ENCODE measurements around the gene ZRANB2. TPM values are rescaled to one million over a fixed set of nuclear protein-coding genes. Genes with fewer than 3 reads are reported as not detected.

The ZRANB2 gene
- total and polyA plus RNA-seq, 2 experiments from 2014 or later, result 29.3 to 76.7 TPM

DNA sequence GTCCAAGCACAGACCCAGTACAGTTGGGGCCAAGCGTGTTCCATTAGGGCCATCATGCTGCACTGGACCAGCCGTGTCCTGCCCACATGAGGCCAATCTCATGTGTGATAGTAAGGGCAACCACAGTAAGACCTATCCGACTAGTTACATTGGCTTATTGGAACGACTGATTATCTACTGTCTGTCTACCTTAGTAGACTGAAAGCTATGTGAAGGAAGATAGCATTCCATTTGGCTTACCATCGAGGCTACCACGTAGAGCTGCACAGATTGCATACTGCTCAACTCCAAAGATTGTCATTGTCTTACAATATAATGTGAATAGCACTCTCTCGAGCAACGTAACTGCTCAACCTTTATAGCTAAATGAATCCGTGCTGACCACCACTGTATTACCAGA lies 43.8 kb downstream of the ZRANB2 start:
- Histone ChIP-seq H3K27me3 (replicated peaks; ENCODE audit: insufficient read depth) (no peaks in the 10 kb centered on the region), H3K9me2 (ENCODE audit: insufficient read depth) (no peaks in the 10 kb centered on the region), H3F3A (ENCODE audit: insufficient read depth) (peaks cover 2% of the 10 kb centered on the region; the same call in 1 of the 2 replicates), H3K4me3 (no peak overlapping the region), H3K36me3 (ENCODE audit: low read depth) (no peaks in the 10 kb centered on the region), H3K79me2 (ENCODE audit: insufficient read depth) (no peaks in the 10 kb centered on the region), H4K20me1 (ENCODE audit: insufficient read depth) (no peaks in the 10 kb centered on the region), H3K4me1 (ENCODE audit: insufficient read depth) (no peaks in the 10 kb centered on the region), H3K27ac (no peak overlapping the region), H3K9me3 (ENCODE audit: low read depth) (no peaks in the 10 kb centered on the region), H3K4me2 (ENCODE audit: unreplicated experiment) (no peak overlapping the region), H3K9ac (no peak overlapping the region), H2AFZ (no peak overlapping the region)
- WGBS, 2 experiments (ENCODE audit: low coverage in 1 of 2, low lambda C conversion rate in 2 of 2, missing lambda C conversion rate in 2 of 2), result 92 to 93% methylated on average over 9 of the region's 9 CpGs
- no peak for TF ChIP-seq EZH2 (IDR thresholded peaks at IDR 0.05; ENCODE audit: insufficient read depth, poor library complexity, severe bottlenecking)
- TF ChIP-seq EZH2phosphoT487 (IDR thresholded peaks at IDR 0.05; ENCODE audit: insufficient read depth, low read depth), result no peak
- no peak for DNase-seq
- in situ Hi-C loops (cut with MboI), result no loop called here

DNA sequence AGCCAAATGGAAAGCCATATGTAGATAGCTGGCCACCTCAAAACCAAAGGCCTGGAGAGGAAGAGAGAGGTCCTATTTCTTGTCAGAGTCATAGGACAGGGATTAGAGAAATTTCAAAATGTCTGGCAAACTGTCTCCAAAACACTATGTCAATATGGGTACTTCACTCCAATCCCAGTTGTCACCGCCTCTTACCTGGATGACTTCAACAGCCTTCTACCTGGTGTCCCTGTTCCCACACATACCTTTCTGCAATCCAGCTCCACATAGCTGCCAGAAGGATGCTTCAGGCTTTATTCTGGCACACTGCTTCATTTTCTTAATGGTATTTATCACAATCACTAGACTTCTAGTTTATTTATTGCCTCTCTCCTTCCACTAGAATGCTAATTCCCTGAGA lies 47.7 kb downstream of the ZRANB2 start:
- Histone ChIP-seq H3K9me2 (ENCODE audit: insufficient read depth) (no peaks in the 10 kb centered on the region), H3K27me3 (replicated peaks; ENCODE audit: insufficient read depth) (no peaks in the 10 kb centered on the region), H3K4me2 (ENCODE audit: unreplicated experiment) (no peak overlapping the region), H3K9ac (no peak overlapping the region), H3F3A (ENCODE audit: insufficient read depth) (0 out of 2 replicates have a peak, but pooled peaks cover 3% of the 10 kb centered on the region), H3K4me1 (ENCODE audit: insufficient read depth) (peaks cover 21% of the 10 kb centered on the region), H3K79me2 (ENCODE audit: insufficient read depth) (no peaks in the 10 kb centered on the region), H2AFZ (no peak overlapping the region), H3K36me3 (ENCODE audit: low read depth) (no peaks in the 10 kb centered on the region), H4K20me1 (ENCODE audit: insufficient read depth) (no peaks in the 10 kb centered on the region), H3K9me3 (ENCODE audit: low read depth) (no peaks in the 10 kb centered on the region), H3K4me3 (no peak overlapping the region), H3K27ac (no peak overlapping the region)
- DNase-seq, result no peak
- in situ Hi-C loops (cut with MboI), result no loop called here
- TF ChIP-seq EZH2phosphoT487 (IDR thresholded peaks at IDR 0.05; ENCODE audit: insufficient read depth, low read depth) (no peak), EZH2 (IDR thresholded peaks at IDR 0.05; ENCODE audit: insufficient read depth, poor library complexity, severe bottlenecking) (no peak)
- WGBS, 2 experiments (ENCODE audit: low coverage in 1 of 2, low lambda C conversion rate in 2 of 2, missing lambda C conversion rate in 2 of 2), result 100% methylated on average over 1 of the region's 1 CpG

DNA sequence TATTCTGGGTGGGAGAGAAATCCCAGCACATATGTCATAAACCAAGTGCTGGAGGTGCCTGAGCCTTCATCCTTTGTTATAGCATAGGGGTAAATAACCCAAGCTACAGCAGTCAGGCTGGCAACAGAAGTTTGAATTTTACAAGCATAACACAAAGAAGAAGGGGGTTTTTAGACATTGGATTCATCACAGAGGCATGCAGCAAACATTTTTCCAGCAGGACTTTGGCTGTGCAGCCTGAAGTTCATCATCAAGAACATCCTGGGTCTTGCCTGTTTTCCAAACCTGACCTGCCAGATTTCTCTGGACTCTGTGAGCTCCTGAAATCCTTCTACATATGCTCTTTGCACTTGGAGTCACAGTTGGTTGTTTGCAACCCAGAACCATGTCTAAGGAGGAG lies 49.4 kb downstream of the ZRANB2 start:
- no peaks in the 10 kb centered on the region for H3K9me2 ChIP-seq (ENCODE audit: insufficient read depth)
- H3K36me3 ChIP-seq (ENCODE audit: low read depth), result no peaks in the 10 kb centered on the region
- TF ChIP-seq EZH2 (IDR thresholded peaks at IDR 0.05; ENCODE audit: insufficient read depth, poor library complexity, severe bottlenecking) (no peak), EZH2phosphoT487 (IDR thresholded peaks at IDR 0.05; ENCODE audit: insufficient read depth, low read depth) (no peak)
- in situ Hi-C loops (cut with MboI), result no loop called here
- no peaks in the 10 kb centered on the region for H3K79me2 ChIP-seq (ENCODE audit: insufficient read depth)
- H3F3A ChIP-seq (ENCODE audit: insufficient read depth), result 0 out of 2 replicates have a peak, but pooled peaks cover 3% of the 10 kb centered on the region
- DNase-seq, result peak; percentile 60
- no peak overlapping the region for H2AFZ ChIP-seq
- no peaks in the 10 kb centered on the region for H4K20me1 ChIP-seq (ENCODE audit: insufficient read depth)
- H3K9ac ChIP-seq, result no peak overlapping the region
- no peaks in the 10 kb centered on the region for H3K27me3 ChIP-seq (replicated peaks; ENCODE audit: insufficient read depth)
- H3K4me3 ChIP-seq, result no peak overlapping the region
- H3K27ac ChIP-seq, result peak overlapping the region; percentile 19; the same call in 1 of the 2 replicates
- no peak overlapping the region for H3K4me2 ChIP-seq (ENCODE audit: unreplicated experiment)
- H3K9me3 ChIP-seq (ENCODE audit: low read depth), result no peaks in the 10 kb centered on the region
- peaks cover 21% of the 10 kb centered on the region for H3K4me1 ChIP-seq (ENCODE audit: insufficient read depth)

DNA sequence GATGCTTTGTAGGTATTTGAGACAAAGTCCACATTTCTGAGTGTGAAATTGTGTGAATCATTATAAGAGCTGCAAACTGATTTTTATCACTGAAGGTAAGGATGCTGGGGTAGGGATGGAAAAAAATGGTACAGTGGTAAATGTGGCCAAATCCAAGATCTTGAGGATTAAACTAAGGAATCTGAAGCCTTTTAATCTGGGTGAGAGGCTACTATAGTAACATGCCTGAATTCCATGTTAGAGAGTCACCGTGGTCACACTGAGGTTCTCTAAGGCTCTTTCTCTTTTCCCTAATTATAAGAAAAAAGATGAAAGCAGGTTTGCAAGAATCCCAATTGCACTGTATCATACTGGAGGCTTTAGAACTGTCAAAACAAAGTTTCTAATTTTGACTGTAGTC lies 50.8 kb downstream of the ZRANB2 start:
- in situ Hi-C loops (cut with MboI), result no loop called here
- Histone ChIP-seq H3K27me3 (replicated peaks; ENCODE audit: insufficient read depth) (no peaks in the 10 kb centered on the region), H4K20me1 (ENCODE audit: insufficient read depth) (no peaks in the 10 kb centered on the region), H3K4me3 (no peak overlapping the region), H3K9me3 (ENCODE audit: low read depth) (no peaks in the 10 kb centered on the region), H3K4me2 (ENCODE audit: unreplicated experiment) (no peak overlapping the region), H3F3A (ENCODE audit: insufficient read depth) (0 out of 2 replicates have a peak, but pooled peaks cover 3% of the 10 kb centered on the region), H3K9ac (no peak overlapping the region), H2AFZ (no peak overlapping the region), H3K9me2 (ENCODE audit: insufficient read depth) (no peaks in the 10 kb centered on the region), H3K79me2 (ENCODE audit: insufficient read depth) (no peaks in the 10 kb centered on the region), H3K4me1 (ENCODE audit: insufficient read depth) (peaks cover 21% of the 10 kb centered on the region), H3K27ac (no peak overlapping the region), H3K36me3 (ENCODE audit: low read depth) (no peaks in the 10 kb centered on the region)
- DNase-seq, result peak; percentile 63
- no peak for TF ChIP-seq EZH2phosphoT487 (IDR thresholded peaks at IDR 0.05; ENCODE audit: insufficient read depth, low read depth)
- TF ChIP-seq EZH2 (IDR thresholded peaks at IDR 0.05; ENCODE audit: insufficient read depth, poor library complexity, severe bottlenecking), result no peak
- WGBS, 2 experiments (ENCODE audit: low coverage in 1 of 2, low lambda C conversion rate in 2 of 2, missing lambda C conversion rate in 2 of 2), result 84 to 85% methylated on average over 1 of the region's 1 CpG

DNA sequence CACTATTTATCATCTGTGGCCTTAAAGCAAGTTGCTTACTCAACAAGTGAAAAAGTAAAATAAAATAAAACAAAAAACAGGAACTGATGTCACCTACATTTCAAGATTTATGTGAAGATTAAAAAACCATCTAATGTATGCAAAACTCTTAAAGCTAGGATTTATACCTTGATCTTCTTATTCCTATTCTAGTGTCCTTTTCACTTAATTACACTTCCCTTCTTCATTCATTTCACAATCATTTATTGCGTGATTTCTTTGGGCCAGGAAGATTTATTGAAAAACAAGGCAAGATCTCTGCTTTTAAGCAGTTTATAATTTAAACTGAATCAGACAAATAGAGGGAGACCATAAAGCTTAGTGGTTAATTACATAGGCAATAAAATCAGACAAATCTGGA lies 51.9 kb downstream of the ZRANB2 start:
- Histone ChIP-seq H3K27me3 (replicated peaks; ENCODE audit: insufficient read depth) (no peaks in the 10 kb centered on the region), H2AFZ (no peak overlapping the region), H3K9me2 (ENCODE audit: insufficient read depth) (no peaks in the 10 kb centered on the region), H3K4me3 (no peak overlapping the region), H3K4me1 (ENCODE audit: insufficient read depth) (peaks cover 21% of the 10 kb centered on the region), H3K4me2 (ENCODE audit: unreplicated experiment) (no peak overlapping the region), H3K79me2 (ENCODE audit: insufficient read depth) (no peaks in the 10 kb centered on the region), H3K9me3 (ENCODE audit: low read depth) (no peaks in the 10 kb centered on the region), H3K27ac (no peak overlapping the region), H4K20me1 (ENCODE audit: insufficient read depth) (no peaks in the 10 kb centered on the region), H3K36me3 (ENCODE audit: low read depth) (no peaks in the 10 kb centered on the region), H3K9ac (no peak overlapping the region), H3F3A (ENCODE audit: insufficient read depth) (0 out of 2 replicates have a peak, but pooled peaks cover 3% of the 10 kb centered on the region)
- in situ Hi-C loops (cut with MboI), result no loop called here
- WGBS, 2 experiments (ENCODE audit: low coverage in 1 of 2, low lambda C conversion rate in 2 of 2, missing lambda C conversion rate in 2 of 2), result 90 to 96% methylated on average over 1 of the region's 1 CpG
- no peak for DNase-seq
- no peak for TF ChIP-seq EZH2 (IDR thresholded peaks at IDR 0.05; ENCODE audit: insufficient read depth, poor library complexity, severe bottlenecking)
- TF ChIP-seq EZH2phosphoT487 (IDR thresholded peaks at IDR 0.05; ENCODE audit: insufficient read depth, low read depth), result no peak
